CD8-positive, alpha-beta memory T cell (primary cell): ENCODE measurements around the gene PRSS53. TPM values are rescaled to one million over a fixed set of nuclear protein-coding genes. Genes with fewer than 3 reads are reported as not detected.

ENCODE experiments used
- CTCF ChIA-PET: fragments of 350-600 bp; sonication (Branson Sonifier 250); formaldehyde crosslinking; loops from one replicate; lab custom pipeline; 2021; ENCODE audit warnings: antibody characterized with exemption; lab: Charles Lee
- POLR2A ChIA-PET: fragments of 350-600 bp; sonication (Branson Sonifier 250); formaldehyde crosslinking; loops from one replicate; lab custom pipeline; 2021; ENCODE audit warnings: antibody characterized with exemption; lab: Charles Lee
- DNase-seq, 5 donors: peaks; one replicate each; pipeline versions ENCODE4 v3.0.0 to v3.0.0-alpha.2; 2020 to 2022; ENCODE audit warnings: mixed read lengths in 1 of 5
- H3K27ac ChIP-seq: one replicate; pipeline ENCODE4 v1.7.0; 2013; ENCODE audit warnings: low read depth, mild to moderate bottlenecking, low read length, moderate library complexity
- H3K27me3 ChIP-seq: 2 replicates; pipeline ENCODE4 v1.7.0; 2013; ENCODE audit warnings: low read length, mild to moderate bottlenecking; ENCODE audit not compliant: insufficient read depth, poor library complexity, severe bottlenecking
- H3K36me3 ChIP-seq: 2 replicates; pipeline ENCODE4 v1.7.0; 2013; ENCODE audit warnings: mild to moderate bottlenecking, low read length, moderate library complexity; ENCODE audit not compliant: insufficient read depth
- H3K4me1 ChIP-seq: 2 replicates; pipeline ENCODE4 v1.7.0; 2013; ENCODE audit warnings: mild to moderate bottlenecking, low read length, moderate library complexity; ENCODE audit not compliant: insufficient read depth
- H3K4me3 ChIP-seq: 2 replicates; pipeline ENCODE4 v1.7.0; 2013; ENCODE audit warnings: mild to moderate bottlenecking, low read length
- H3K9me3 ChIP-seq: 2 replicates; pipeline ENCODE4 v1.7.0; 2013; ENCODE audit warnings: mild to moderate bottlenecking, low read length
- H3K27ac Mint-ChIP-seq, 8 donors: one replicate each; pipeline ENCODE4 v1.8.0; 2020 to 2021; ENCODE audit warnings: mixed read lengths in 8 of 8, mild to moderate bottlenecking in 6 of 8, inconsistent platforms in 3 of 8, moderate library complexity in 3 of 8
- H3K27me3 Mint-ChIP-seq, 2 donors: one replicate each; pipeline ENCODE4 v1.8.0; 2020 to 2021; ENCODE audit warnings: mixed read lengths in 2 of 2, mild to moderate bottlenecking in 1 of 2, moderate library complexity in 1 of 2
- H3K36me3 Mint-ChIP-seq, 3 donors: one replicate each; pipeline ENCODE4 v1.8.0; 2020 to 2021; ENCODE audit warnings: mixed read lengths in 3 of 3, inconsistent platforms in 1 of 3, mild to moderate bottlenecking in 1 of 3
- H3K4me1 Mint-ChIP-seq, 3 donors: one replicate each; pipeline ENCODE4 v1.8.0; 2020 to 2021; ENCODE audit warnings: mixed read lengths in 3 of 3, inconsistent platforms in 1 of 3, mild to moderate bottlenecking in 1 of 3
- H3K4me3 Mint-ChIP-seq, 7 donors: one replicate each; pipeline ENCODE4 v1.8.0; 2020 to 2021; ENCODE audit warnings: mixed read lengths in 7 of 7, mild to moderate bottlenecking in 6 of 7, moderate library complexity in 4 of 7, inconsistent platforms in 2 of 7
- H3K9me3 Mint-ChIP-seq, 5 donors: one replicate each; pipeline ENCODE4 v1.8.0; 2020 to 2022; ENCODE audit warnings: mixed read lengths in 5 of 5, mild to moderate bottlenecking in 3 of 5, moderate library complexity in 2 of 5, inconsistent platforms in 1 of 5
- polyA plus RNA-seq: library from polyadenylated mRNA; unstranded; fragments of 300-500 nt; fragmentation: Illumina TruSeq; gene quantifications from one replicate; pipeline ENCODE4 v1.2.3, GENCODE V29; 2021
- total RNA-seq, 2 experiments: library from RNA; stranded (reverse); gene quantifications; one replicate each; pipeline ENCODE4 v1.2.3, GENCODE V29; 2021

The PRSS53 gene
- total and polyA plus RNA-seq, 3 experiments from 2014 or later, result 0.59 to 4.6 (median 3.3) TPM

- CTCF ChIA-PET, result interaction anchor here (0.8 to 2.2 kb wide), 14 partner anchors 9 to 387 kb away, joined by 3 to 9 read pairs (median 4); partner anchors contain the start of genes ARMC5, HSD3B7, KAT8 and PRSS36
- no peaks in the 10 kb centered on the region for H3K27me3 ChIP-seq
- peak overlapping the region; percentile 89 for H3K27ac ChIP-seq
- DNase-seq, result peak; percentile 84 to 91 (median 85)
- H3K4me1 Mint-ChIP-seq, result peaks cover 40 to 54% (median 45%) of the 10 kb centered on the region in 3 donors
- H3K27me3 Mint-ChIP-seq, result peaks cover 0 to 3% of the 10 kb centered on the region in 2 donors
- peak overlapping the region; percentile 89 to 100 (median 98) for H3K27ac Mint-ChIP-seq
- peaks cover 24% of the 10 kb centered on the region for H3K4me1 ChIP-seq
- peak overlapping the region; percentile 87 to 97 (median 97) for H3K4me3 Mint-ChIP-seq
- peak overlapping the region; percentile 100 for H3K4me3 ChIP-seq
- H3K36me3 Mint-ChIP-seq, result peaks cover 0 to 49% (median 0%) of the 10 kb centered on the region in 3 donors
- H3K9me3 Mint-ChIP-seq, result no peaks in the 10 kb centered on the region
- H3K36me3 ChIP-seq, result peaks cover 17% of the 10 kb centered on the region
- POLR2A ChIA-PET, result interaction anchor here (0.6 to 2.4 kb wide), 15 partner anchors 10 to 386 kb away, joined by 3 to 37 read pairs (median 5); partner anchors contain the start of genes ARMC5, FUS, KAT8 and PYCARD
- H3K9me3 ChIP-seq, result no peaks in the 10 kb centered on the region
Measured at GRCh38 chr16:31073142-31073969, 15.4 kb downstream of the PRSS53 start.

DNA sequence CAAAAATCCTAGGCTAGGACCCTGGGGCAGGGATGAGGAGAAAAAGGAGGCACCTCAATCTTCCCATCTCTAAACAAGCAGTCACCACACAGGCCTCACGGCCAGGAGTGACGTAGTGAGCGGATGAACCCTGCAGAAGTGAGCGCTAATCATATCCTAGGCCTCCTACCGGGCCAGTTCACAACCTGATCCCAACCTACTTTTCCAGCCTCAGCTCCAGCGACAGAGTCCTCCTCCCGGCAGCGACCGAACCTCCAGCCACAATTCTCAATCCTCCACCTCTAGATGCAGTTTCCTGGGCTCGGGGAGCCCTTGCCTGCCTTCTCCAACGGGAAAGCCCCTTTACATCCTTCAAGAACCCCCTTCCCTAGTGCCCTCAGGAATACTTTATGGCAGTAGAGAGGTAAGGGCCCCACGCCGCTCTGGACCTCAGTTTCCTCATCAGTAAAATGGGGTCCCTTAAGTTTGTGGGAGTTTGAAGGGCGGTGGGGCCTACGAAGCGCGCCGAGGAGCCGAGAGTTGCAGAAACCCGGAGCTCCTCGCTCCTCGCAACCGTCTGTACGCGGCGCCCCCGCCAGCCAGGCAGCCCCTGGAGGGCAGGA is 16.1 kb downstream of the PRSS53 start:
- Mint-ChIP-seq H3K36me3 (peaks cover 0 to 41% (median 0%) of the 10 kb centered on the region in 3 donors), H3K4me3 (peak overlapping the region; percentile 87 to 97 (median 97)), H3K9me3 (no peaks in the 10 kb centered on the region), H3K27ac (peak overlapping the region; percentile 89 to 97 (median 94)), H3K27me3 (peaks cover 0 to 3% of the 10 kb centered on the region in 2 donors), H3K4me1 (peaks cover 39 to 51% (median 43%) of the 10 kb centered on the region in 3 donors)
- ChIA-PET CTCF (interaction anchor here (1.5 to 2.2 kb wide), 4 partner anchors 8 to 119 kb away, joined by 3 to 8 read pairs (median 6); no protein-coding TSS in a partner anchor), POLR2A (interaction anchor here (0.6 to 2.4 kb wide), 6 partner anchors 9 to 130 kb away, joined by 3 to 37 read pairs (median 16); partner anchors contain the start of genes KAT8, PYCARD and STX4)
- H3K4me1 ChIP-seq, result peaks cover 24% of the 10 kb centered on the region
- H3K27me3 ChIP-seq, result no peaks in the 10 kb centered on the region
- H3K27ac ChIP-seq, result peak overlapping the region; percentile 89
- H3K9me3 ChIP-seq, result no peaks in the 10 kb centered on the region
- H3K36me3 ChIP-seq, result peaks cover 9% of the 10 kb centered on the region
- DNase-seq, result peak in 2 of 5 donors; percentile 12 to 16
- H3K4me3 ChIP-seq, result peak overlapping the region; percentile 100

- CTCF ChIA-PET, result interaction anchor here (1.2 kb wide), 1 partner anchor 38 kb away, joined by 3 read pairs; no protein-coding TSS in a partner anchor
Measured at GRCh38 chr16:31071861-31072260, 16.9 kb downstream of the PRSS53 start.

GRCh38 chr16:31067342-31067741 is 21.4 kb downstream of the PRSS53 start:
- ChIA-PET CTCF (no interaction called here), POLR2A (no interaction called here)
- Histone ChIP-seq H3K4me3 (no peak overlapping the region), H3K36me3 (no peaks in the 10 kb centered on the region), H3K4me1 (peaks cover 48% of the 10 kb centered on the region), H3K9me3 (no peaks in the 10 kb centered on the region), H3K27ac (no peak overlapping the region), H3K27me3 (no peaks in the 10 kb centered on the region)
- peaks cover 0 to 5% (median 0%) of the 10 kb centered on the region in 3 donors for H3K36me3 Mint-ChIP-seq
- peak overlapping the region in 4 of 8 donors; percentile 17 to 33 (median 24) for H3K27ac Mint-ChIP-seq
- peaks cover 61 to 72% (median 69%) of the 10 kb centered on the region in 3 donors for H3K4me1 Mint-ChIP-seq
- H3K9me3 Mint-ChIP-seq, result no peaks in the 10 kb centered on the region
- DNase-seq, result no peak
- H3K4me3 Mint-ChIP-seq, result no peak overlapping the region
- no peaks in the 10 kb centered on the region for H3K27me3 Mint-ChIP-seq

More at GRCh38 chr16:31071861-31072260, 16.9 kb downstream of the PRSS53 start:
- Histone ChIP-seq H3K27me3 (no peaks in the 10 kb centered on the region), H3K4me1 (peaks cover 24% of the 10 kb centered on the region), H3K27ac (peak overlapping the region; percentile 89), H3K36me3 (peaks cover 2% of the 10 kb centered on the region), H3K9me3 (no peaks in the 10 kb centered on the region), H3K4me3 (peak overlapping the region; percentile 100)
- DNase-seq, result no peak
- POLR2A ChIA-PET, result no interaction called here
- H3K27ac Mint-ChIP-seq, result peak overlapping the region; percentile 89 to 97 (median 94)
- peak overlapping the region; percentile 87 to 97 (median 97) for H3K4me3 Mint-ChIP-seq
- peaks cover 0 to 3% of the 10 kb centered on the region in 2 donors for H3K27me3 Mint-ChIP-seq
- peaks cover 41 to 56% (median 48%) of the 10 kb centered on the region in 3 donors for H3K4me1 Mint-ChIP-seq
- H3K36me3 Mint-ChIP-seq, result peaks cover 0 to 34% (median 0%) of the 10 kb centered on the region in 3 donors
- H3K9me3 Mint-ChIP-seq, result no peaks in the 10 kb centered on the region

- Mint-ChIP-seq H3K4me1 (peaks cover 57 to 79% (median 72%) of the 10 kb centered on the region in 3 donors), H3K36me3 (peaks cover 0 to 19% (median 1%) of the 10 kb centered on the region in 3 donors), H3K9me3 (no peaks in the 10 kb centered on the region), H3K27me3 (no peaks in the 10 kb centered on the region), H3K27ac (peak overlapping the region; percentile 72 to 94 (median 88)), H3K4me3 (peak overlapping the region; percentile 78 to 92 (median 85))
- Histone ChIP-seq H3K36me3 (no peaks in the 10 kb centered on the region), H3K27me3 (no peaks in the 10 kb centered on the region), H3K4me3 (no peak overlapping the region), H3K4me1 (peaks cover 50% of the 10 kb centered on the region), H3K27ac (no peak overlapping the region), H3K9me3 (no peaks in the 10 kb centered on the region)
- no peak for DNase-seq
- ChIA-PET CTCF (interaction anchor here (1.0 to 2.1 kb wide), 2 partner anchors 9 to 70 kb away, joined by 3 to 8 read pairs; partner anchors contain the start of genes ZNF646 and ZNF668), POLR2A (interaction anchor here (0.7 to 3.8 kb wide), 2 partner anchors 8 to 94 kb away, joined by 3 to 14 read pairs; partner anchors contain the start of genes ZNF646 and ZNF668)
Measured at GRCh38 chr16:31064882-31065461, 23.8 kb downstream of the PRSS53 start.

DNA sequence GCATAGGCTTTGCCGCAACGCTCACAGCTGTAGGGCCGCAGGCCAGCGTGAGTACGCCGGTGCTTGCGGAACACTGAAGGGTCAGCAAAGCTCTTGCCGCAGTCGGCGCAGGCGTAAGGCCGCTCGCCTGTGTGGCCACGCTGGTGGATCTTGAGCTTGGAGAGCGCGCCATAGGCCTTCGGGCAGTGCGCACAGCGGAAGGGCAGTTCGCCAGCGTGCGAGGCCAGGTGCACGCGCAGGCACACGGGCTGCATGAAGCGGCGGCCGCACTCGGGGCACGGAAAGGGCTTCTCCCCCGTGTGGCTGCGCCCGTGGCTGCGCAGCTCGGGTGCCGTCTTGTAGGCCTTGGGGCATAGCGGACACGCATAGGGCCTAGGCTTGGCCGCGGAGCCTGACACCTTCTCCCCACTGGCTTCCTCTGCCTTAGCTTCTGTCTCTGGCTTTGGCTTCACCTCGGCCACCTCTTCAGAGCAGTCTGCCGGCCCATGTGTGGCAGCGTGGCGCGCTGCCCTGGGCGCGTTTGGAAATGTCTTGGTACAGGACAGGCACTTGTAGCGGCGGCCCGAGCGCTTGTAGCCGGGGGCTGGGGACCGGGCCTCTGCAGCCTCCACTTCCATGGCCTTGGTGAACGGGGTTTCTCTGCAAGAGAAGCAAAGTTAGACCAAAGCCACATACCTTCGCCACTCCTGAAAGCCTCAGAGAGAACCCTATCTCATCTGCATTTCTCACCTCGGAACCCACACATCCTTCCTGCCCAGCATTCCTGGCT is 24.7 kb downstream of the PRSS53 start:
- H3K36me3 ChIP-seq, result no peaks in the 10 kb centered on the region
- peak overlapping the region; percentile 78 to 92 (median 85) for H3K4me3 Mint-ChIP-seq
- no peaks in the 10 kb centered on the region for H3K27me3 ChIP-seq
- H3K27me3 Mint-ChIP-seq, result no peaks in the 10 kb centered on the region
- CTCF ChIA-PET, result interaction anchor here (2.1 kb wide), 1 partner anchor 9 kb away, joined by 8 read pairs; the partner anchor contains the start of genes ZNF646 and ZNF668
- peaks cover 53 to 74% (median 71%) of the 10 kb centered on the region in 3 donors for H3K4me1 Mint-ChIP-seq
- H3K4me3 ChIP-seq, result peak overlapping the region; percentile 23
- no peaks in the 10 kb centered on the region for H3K9me3 ChIP-seq
- peak overlapping the region; percentile 76 to 95 (median 90) for H3K27ac Mint-ChIP-seq
- peak overlapping the region; percentile 0 for H3K27ac ChIP-seq
- POLR2A ChIA-PET, result interaction anchor here (0.6 to 3.8 kb wide), 3 partner anchors 9 to 113 kb away, joined by 3 to 14 read pairs (median 5); partner anchors contain the start of genes ZNF646 and ZNF668
- H3K9me3 Mint-ChIP-seq, result no peaks in the 10 kb centered on the region
- peaks cover 0 to 22% (median 1%) of the 10 kb centered on the region in 3 donors for H3K36me3 Mint-ChIP-seq
- peak in 2 of 5 donors; percentile 14 to 56 for DNase-seq
- H3K4me1 ChIP-seq, result peaks cover 50% of the 10 kb centered on the region
